ENCODE measurements around the gene DEDD. TPM values are rescaled to one million over a fixed set of nuclear protein-coding genes. Genes with fewer than 3 reads are reported as not detected.

DEDD gene
- total and polyA plus RNA-seq, 2 of the 13 experiments (the other 11 are each of a cell fraction or from before 2014, with no cell fraction given): 12.6 to 27.8 TPM

DNA sequence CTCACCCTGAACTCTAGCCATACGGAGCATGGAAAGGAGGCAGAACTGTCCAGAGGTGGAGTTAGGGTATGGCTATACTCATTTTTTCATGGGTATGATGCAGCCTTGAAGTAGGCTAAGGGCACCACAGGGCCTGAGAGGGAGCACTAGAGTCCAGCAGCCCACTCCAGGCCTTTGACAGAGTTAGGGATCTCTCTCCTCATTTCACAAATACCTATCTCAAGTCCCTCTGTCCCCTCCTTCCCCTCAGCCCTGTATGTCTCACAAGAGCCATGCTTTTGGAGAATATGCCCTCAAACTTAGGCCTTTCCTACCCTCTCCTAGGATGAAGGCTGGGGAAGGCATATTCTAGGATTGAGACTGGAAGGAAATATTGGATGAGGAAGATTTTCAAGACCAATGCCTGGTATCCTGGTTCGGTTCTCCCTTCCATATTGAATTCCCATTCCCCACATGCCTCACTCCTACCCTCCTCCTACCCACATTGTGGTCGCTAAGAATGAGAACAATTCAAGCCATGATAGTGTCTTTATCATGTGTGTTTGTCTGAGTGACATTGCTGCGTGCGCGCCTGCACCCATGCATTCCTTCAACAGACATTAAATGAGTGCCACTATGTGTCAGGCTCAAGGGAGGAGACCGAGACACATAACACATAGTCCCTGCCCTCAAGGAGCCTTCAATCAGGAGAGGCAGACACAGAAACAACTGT lies 40.5 kb downstream of the DEDD start:
- in situ Hi-C loops (cut with HindIII; ENCODE audit: extremely low pct_ligation_motif_present, low pct_unique_long_range_greater_than_20kb): loop anchor here (10.0 kb wide), 1 partner anchor 97 kb away; no protein-coding TSS in a partner anchor
- ChIA-PET POLR2A (no interaction called here), CTCF (ENCODE audit: low intra/inter-chr PET ratio, low total read pairs) (no interaction called here)
- Histone ChIP-seq H3K9me3 (ENCODE audit: low read length) (no peaks in the 10 kb centered on the region), H3K4me1 (ENCODE audit: insufficient read depth, low read length) (0 out of 2 replicates have a peak, but pooled peaks cover 12% of the 10 kb centered on the region), H3K4me2 (ENCODE audit: low read depth, low read length) (no peak overlapping the region), H3K79me2 (ENCODE audit: insufficient read depth, low read length) (no peaks in the 10 kb centered on the region), H3K36me3 (replicated peaks in 1 of 2; ENCODE audit: control insufficient read depth in 1 of 2, insufficient read depth in 2 of 2, low read length in 2 of 2) (no peaks in the 10 kb centered on the region), H2AFZ (ENCODE audit: low read length) (no peak overlapping the region), H3K4me3 (replicated peaks in 1 of 3; ENCODE audit: insufficient read depth in 1 of 3, low read depth in 2 of 3, low read length in 3 of 3) (no peak overlapping the region), H4K20me1 (ENCODE audit: insufficient read depth, low read length) (no peaks in the 10 kb centered on the region), H3K27ac (ENCODE audit: extremely low read length, insufficient read depth, low read length) (no peak overlapping the region), H3K27me3 (ENCODE audit: control insufficient read depth in 1 of 2, insufficient read depth in 2 of 2, low read length in 2 of 2) (peaks cover 3 to 34% of the 10 kb centered on the region in 2 experiments; a peak in 3 of 5 replicates), H3K9ac (ENCODE audit: insufficient read depth, low read depth, low read length) (no peak overlapping the region)
- intact Hi-C loops (cut with micrococcal nuclease; ENCODE audit: unreplicated experiment): no loop called here
- ATAC-seq (no peak), DNase-seq (ENCODE audit: low spot score) (no peak), FAIRE-seq (no peak)
- TF ChIP-seq ZSCAN30 (CRISPR knock-in tag; IDR thresholded peaks at IDR 0.05) (no peak), DNMT3B (CRISPR knock-in tag; conservative IDR thresholded peaks at IDR 0.05) (no peak), SNAPC2 (CRISPR knock-in tag; IDR thresholded peaks at IDR 0.05) (no peak), FOXA3 (CRISPR knock-in tag; IDR thresholded peaks at IDR 0.05) (no peak), RCOR2 (CRISPR knock-in tag; IDR thresholded peaks at IDR 0.05) (no peak), HOXA7 (CRISPR knock-in tag; IDR thresholded peaks at IDR 0.05) (no peak), KDM2A (CRISPR knock-in tag; IDR thresholded peaks at IDR 0.05; ENCODE audit: borderline replicate concordance, low read depth) (no peak), FOSL1 (CRISPR knock-in tag; IDR thresholded peaks at IDR 0.05; ENCODE audit: borderline replicate concordance) (no peak)
- no TSS peak for BruUV-seq (replicated peaks)
- WGBS (ENCODE audit: low lambda C conversion rate): 53% methylated on average over 7 of the region's 7 CpGs

DNA sequence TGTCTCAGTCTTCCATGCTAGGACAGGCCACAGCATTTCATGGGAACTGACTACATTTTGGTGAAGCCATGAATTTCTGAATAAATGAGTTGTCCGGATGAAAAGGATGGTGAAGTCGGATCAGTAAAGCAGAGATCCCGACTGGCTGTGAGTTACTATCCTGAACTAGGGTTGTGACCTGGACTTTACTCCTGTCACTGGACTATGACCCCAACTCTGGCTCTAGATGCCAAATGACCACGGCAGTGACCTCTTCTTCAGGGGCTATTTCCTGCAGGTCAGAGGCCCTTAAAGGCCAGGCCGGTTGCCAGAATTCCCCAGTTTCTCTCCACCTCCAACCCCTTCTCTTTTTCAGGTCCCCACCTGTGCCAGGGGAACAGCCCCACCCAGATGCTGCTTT lies 41.4 kb downstream of the DEDD start:
- H3K4me2 ChIP-seq (ENCODE audit: low read depth, low read length): no peak overlapping the region
- H3K9me3 ChIP-seq (ENCODE audit: low read length): no peaks in the 10 kb centered on the region
- WGBS (ENCODE audit: low lambda C conversion rate): 4% methylated on average over 4 of the region's 5 CpGs
- H3K79me2 ChIP-seq (ENCODE audit: insufficient read depth, low read length): no peaks in the 10 kb centered on the region
- H3K9ac ChIP-seq (ENCODE audit: insufficient read depth, low read depth, low read length): no peak overlapping the region
- ATAC-seq: no peak
- POLR2A ChIA-PET: no interaction called here
- CTCF ChIA-PET (ENCODE audit: low intra/inter-chr PET ratio, low total read pairs): no interaction called here
- no peak overlapping the region for H2AFZ ChIP-seq (ENCODE audit: low read length)
- H3K27me3 ChIP-seq (ENCODE audit: control insufficient read depth in 1 of 2, insufficient read depth in 2 of 2, low read length in 2 of 2): peaks cover 3 to 38% of the 10 kb centered on the region in 2 experiments; a peak in 3 of 5 replicates
- H3K36me3 ChIP-seq (replicated peaks in 1 of 2; ENCODE audit: control insufficient read depth in 1 of 2, insufficient read depth in 2 of 2, low read length in 2 of 2): no peaks in the 10 kb centered on the region
- in situ Hi-C loops (cut with HindIII; ENCODE audit: extremely low pct_ligation_motif_present, low pct_unique_long_range_greater_than_20kb) (loop anchor here (10.0 kb wide), 1 partner anchor 96 kb away; no protein-coding TSS in a partner anchor), intact Hi-C loops (cut with micrococcal nuclease; ENCODE audit: unreplicated experiment) (no loop called here)
- no peak for DNase-seq (ENCODE audit: low spot score)
- H4K20me1 ChIP-seq (ENCODE audit: insufficient read depth, low read length): no peaks in the 10 kb centered on the region
- H3K4me3 ChIP-seq (replicated peaks in 1 of 3; ENCODE audit: insufficient read depth in 1 of 3, low read depth in 2 of 3, low read length in 3 of 3): no peak overlapping the region
- peaks cover 16% of the 10 kb centered on the region for H3K4me1 ChIP-seq (ENCODE audit: insufficient read depth, low read length)
- no peak overlapping the region for H3K27ac ChIP-seq (ENCODE audit: extremely low read length, insufficient read depth, low read length)
- no peak for FAIRE-seq
- BruUV-seq (replicated peaks): no TSS peak
- TF ChIP-seq MED13 (CRISPR knock-in tag; IDR thresholded peaks at IDR 0.05): no peak
- TF ChIP-seq, protein P1, sequence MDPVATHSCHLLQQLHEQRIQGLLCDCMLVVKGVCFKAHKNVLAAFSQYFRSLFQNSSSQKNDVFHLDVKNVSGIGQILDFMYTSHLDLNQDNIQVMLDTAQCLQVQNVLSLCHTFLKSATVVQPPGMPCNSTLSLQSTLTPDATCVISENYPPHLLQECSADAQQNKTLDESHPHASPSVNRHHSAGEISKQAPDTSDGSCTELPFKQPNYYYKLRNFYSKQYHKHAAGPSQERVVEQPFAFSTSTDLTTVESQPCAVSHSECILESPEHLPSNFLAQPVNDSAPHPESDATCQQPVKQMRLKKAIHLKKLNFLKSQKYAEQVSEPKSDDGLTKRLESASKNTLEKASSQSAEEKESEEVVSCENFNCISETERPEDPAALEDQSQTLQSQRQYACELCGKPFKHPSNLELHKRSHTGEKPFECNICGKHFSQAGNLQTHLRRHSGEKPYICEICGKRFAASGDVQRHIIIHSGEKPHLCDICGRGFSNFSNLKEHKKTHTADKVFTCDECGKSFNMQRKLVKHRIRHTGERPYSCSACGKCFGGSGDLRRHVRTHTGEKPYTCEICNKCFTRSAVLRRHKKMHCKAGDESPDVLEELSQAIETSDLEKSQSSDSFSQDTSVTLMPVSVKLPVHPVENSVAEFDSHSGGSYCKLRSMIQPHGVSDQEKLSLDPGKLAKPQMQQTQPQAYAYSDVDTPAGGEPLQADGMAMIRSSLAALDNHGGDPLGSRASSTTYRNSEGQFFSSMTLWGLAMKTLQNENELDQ (CRISPR knock-in tag; IDR thresholded peaks at IDR 0.05; ENCODE audit: borderline replicate concordance): no peak
- peak; percentile 74 for TF ChIP-seq HNF4A (CRISPR knock-in tag; IDR thresholded peaks at IDR 0.05)
- TF ChIP-seq RARA (CRISPR knock-in tag; IDR thresholded peaks at IDR 0.05): peak; percentile 75
- no peak for TF ChIP-seq MED8 (CRISPR knock-in tag; IDR thresholded peaks at IDR 0.05; ENCODE audit: insufficient replicate concordance)
- TF ChIP-seq SPEN (CRISPR knock-in tag; IDR thresholded peaks at IDR 0.05; ENCODE audit: low read depth): no peak
- no peak for TF ChIP-seq ZNF138 (CRISPR knock-in tag; IDR thresholded peaks at IDR 0.05; ENCODE audit: low read depth)
- no peak for TF ChIP-seq ZNF674 (CRISPR knock-in tag; IDR thresholded peaks at IDR 0.05; ENCODE audit: low read depth)
- no peak for TF ChIP-seq ZNF251 (CRISPR knock-in tag; IDR thresholded peaks at IDR 0.05)
- no peak for TF ChIP-seq MAZ (IDR thresholded peaks at IDR 0.05; ENCODE audit: borderline replicate concordance, low read depth, low read length)
- TF ChIP-seq MAZ (CRISPR knock-in tag; IDR thresholded peaks at IDR 0.05; ENCODE audit: low read depth): no peak

All from HepG2 (cell line).